GM19328 (cell line): ENCODE measurements around the gene CRYGC.

Source experiments
- ATAC-seq: cut with Tn5 transposase; IDR thresholded peaks from one replicate; pipeline ENCODE4 v1.9.1; 2021; ENCODE audit warnings: mild to moderate bottlenecking, moderate library complexity; ENCODE audit not compliant: unreplicated experiment

The CRYGC gene

DNA sequence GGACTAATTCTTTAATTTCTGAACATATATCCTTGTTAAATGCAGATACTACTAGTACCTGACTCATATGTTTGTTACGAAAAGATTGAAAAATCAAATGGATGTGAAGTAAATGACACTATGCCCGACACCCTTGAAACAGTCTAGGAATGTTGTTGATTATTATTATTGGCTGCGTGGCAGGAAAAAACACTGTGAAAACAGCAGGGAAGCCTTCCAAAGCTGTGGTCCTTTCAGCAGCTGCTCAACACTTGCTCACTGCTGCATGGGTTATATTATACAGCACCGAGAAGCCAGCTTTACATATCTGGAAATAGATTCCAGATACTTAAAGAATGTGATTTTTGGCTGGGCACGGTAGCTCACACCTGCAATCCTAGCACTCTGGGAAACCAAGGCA is 31.8 kb downstream of the CRYGC start:
- ATAC-seq: no peak

DNA sequence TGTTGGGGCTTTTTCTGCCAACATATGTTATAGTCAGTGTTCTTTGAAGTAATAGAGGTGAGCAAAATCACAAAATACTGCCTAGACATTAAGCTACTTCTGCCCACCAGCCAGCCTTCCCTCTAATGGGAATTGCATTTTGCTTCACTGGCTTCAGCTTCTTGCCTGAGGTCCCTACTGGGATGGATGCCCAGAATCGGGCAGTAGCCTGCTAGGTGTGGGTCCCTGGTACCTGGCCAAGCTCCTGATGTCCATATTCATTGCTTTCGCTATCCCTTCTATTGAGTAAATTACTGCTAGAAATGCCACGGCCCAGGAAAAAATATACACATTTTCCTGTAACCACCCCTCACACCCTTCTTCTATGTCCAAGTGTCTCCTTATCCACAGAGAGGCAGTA is 32.3 kb downstream of the CRYGC start:
- no peak for ATAC-seq

DNA sequence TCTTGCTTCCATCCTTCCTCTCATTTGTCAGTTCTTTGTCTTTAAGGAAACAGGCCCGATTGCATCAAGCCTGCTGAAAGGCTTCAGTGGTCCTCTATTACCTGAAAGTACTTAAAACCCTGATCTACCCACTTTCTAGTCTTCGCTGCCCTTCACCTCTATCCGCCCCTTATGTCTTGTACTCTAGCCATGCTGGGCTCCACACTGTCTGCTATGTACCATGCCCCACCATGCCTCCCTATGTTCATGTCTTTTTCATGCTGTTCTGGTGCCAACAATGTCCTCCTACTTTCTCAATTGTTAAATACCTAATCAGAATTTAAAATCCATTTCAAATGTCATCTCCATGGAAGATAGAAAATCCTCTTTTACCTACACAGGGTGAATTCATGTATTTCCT is 33.5 kb downstream of the CRYGC start:
- ATAC-seq: no peak

GRCh38 chr2:208093128-208093527 is 36.5 kb downstream of the CRYGC start:
- no peak for ATAC-seq

- ATAC-seq: no peak
Measured at GRCh38 chr2:208092093-208092832, 37.4 kb downstream of the CRYGC start.

DNA sequence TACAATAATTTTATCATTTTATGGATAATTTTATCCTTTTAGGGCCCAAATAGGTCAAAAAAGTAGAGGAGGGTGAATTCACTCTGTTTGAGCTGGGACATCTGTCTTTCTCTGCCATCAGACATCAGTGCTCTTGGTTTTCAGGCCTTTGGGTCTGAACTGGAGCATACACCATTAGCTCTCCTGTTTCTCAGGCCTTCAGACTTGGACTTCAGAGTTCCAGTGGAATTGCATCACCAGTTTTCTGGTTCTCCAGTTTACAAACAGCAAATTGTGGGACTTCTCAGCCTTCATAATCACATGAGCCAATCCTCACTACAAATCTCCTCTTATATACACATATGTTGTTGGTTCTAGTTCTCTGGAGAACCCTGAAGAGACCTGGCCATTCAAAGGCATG is 39.2 kb downstream of the CRYGC start:
- no peak for ATAC-seq

GRCh38 chr2:208086029-208086428 is 43.6 kb downstream of the CRYGC start:
- ATAC-seq: no peak

DNA sequence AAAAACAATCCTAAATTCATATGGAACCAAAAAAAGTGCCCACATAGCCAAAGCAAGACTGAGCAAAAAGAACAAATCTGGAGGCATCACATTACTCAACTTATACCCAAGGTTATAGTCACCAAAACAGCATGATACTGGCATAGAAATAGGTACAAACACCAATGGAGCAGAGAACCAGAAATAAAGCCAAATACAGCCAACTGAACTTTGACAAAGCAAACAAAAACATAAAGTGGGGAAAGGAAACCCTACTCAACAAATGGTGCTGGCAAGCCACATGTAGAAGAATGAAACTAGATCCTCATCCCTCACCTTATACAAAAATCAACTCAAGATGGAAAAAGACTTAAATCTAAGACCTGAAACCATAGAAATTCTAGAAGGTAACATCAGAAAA is 45.8 kb downstream of the CRYGC start:
- ATAC-seq: no peak
